HepG2 (cell line): ENCODE results near the gene GPRASP2. TPM values are rescaled to one million over a fixed set of nuclear protein-coding genes. Genes with fewer than 3 reads are reported as not detected.

ENCODE experiments used
- EZH2 ChIP-seq: conservative IDR thresholded peaks from 2 replicates; pipeline ENCODE4 v1.6.1; 2012; ENCODE audit warnings: mild to moderate bottlenecking, low read depth, low read length, moderate library complexity
- FOXC1 ChIP-seq: sonication (generic); formaldehyde crosslinking; IDR thresholded peaks from 2 replicates; pipeline ENCODE4 v1.8.0; 2022; ENCODE audit warnings: mild to moderate bottlenecking, missing genetic modification reagents, borderline replicate concordance
- GTF2F1 ChIP-seq: fragments of 150-350 bp; IDR thresholded peaks from 2 replicates; pipeline ENCODE4 v1.6.1; 2014; ENCODE audit warnings: low read length
- MXD4 ChIP-seq: IDR thresholded peaks from 2 replicates; pipeline ENCODE4 v1.6.1; 2016; ENCODE audit warnings: mild to moderate bottlenecking, missing biosample characterization, missing genetic modification reagents
- MYPOP ChIP-seq: sonication (generic); formaldehyde crosslinking; IDR thresholded peaks from 2 replicates; pipeline ENCODE4 v1.8.1; 2023; ENCODE audit warnings: mild to moderate bottlenecking, moderate library complexity, missing genetic modification reagents
- MZF1 ChIP-seq: sonication (generic); formaldehyde crosslinking; IDR thresholded peaks from 2 replicates; pipeline ENCODE4 v1.8.1; 2023; ENCODE audit warnings: mild to moderate bottlenecking, missing genetic modification reagents, borderline replicate concordance
- PAXIP1 ChIP-seq: sonication (generic); formaldehyde crosslinking; conservative IDR thresholded peaks from 2 replicates; pipeline ENCODE4 v1.4.0; 2020; ENCODE audit warnings: mild to moderate bottlenecking, missing genetic modification reagents, moderate library complexity
- SRSF1 ChIP-seq: fragments of 200-400 bp; formaldehyde crosslinking; optimal IDR thresholded peaks from 2 replicates; pipeline ENCODE3; 2017; ENCODE audit warnings: mild to moderate bottlenecking, low read depth, low read length, moderate library complexity
- TEAD2 ChIP-seq: sonication (generic); formaldehyde crosslinking; IDR thresholded peaks from 2 replicates; pipeline ENCODE4 v1.9.0; 2021; ENCODE audit warnings: missing genetic modification reagents
- THYN1 ChIP-seq: sonication (generic); formaldehyde crosslinking; IDR thresholded peaks from 2 replicates; pipeline ENCODE4 v1.8.1; 2023; ENCODE audit warnings: low read depth, mild to moderate bottlenecking, moderate library complexity, missing genetic modification reagents, borderline replicate concordance
- ZFX ChIP-seq: sonication (generic); formaldehyde crosslinking; IDR thresholded peaks from 2 replicates; pipeline ENCODE4 v1.4.0; 2020; ENCODE audit warnings: mild to moderate bottlenecking, low read depth, missing genetic modification reagents, moderate library complexity
- ZNF597 ChIP-seq: sonication (generic); formaldehyde crosslinking; IDR thresholded peaks from 2 replicates; pipeline ENCODE4 v1.5.0; 2020; ENCODE audit warnings: missing genetic modification reagents
- polyA plus RNA-seq, 8 experiments: library from polyadenylated mRNA; depleted of rRNA in 3 of 8; stranded (reverse) in 7 of 8; unstranded in 1 of 8; fragments of >200 nt; fragmentation: Illumina TruSeq in 4 of 8; extraction: Trizol in 4 of 8; gene quantifications; 2 replicates each; pipeline versions ENCODE4 v1.2.1 to v1.2.3, GENCODE V29; 2011 to 2016; ENCODE audit warnings: low read depth in 4 of 8, missing spikeins in 1 of 8, mixed read lengths in 1 of 8; ENCODE audit not compliant: insufficient read depth in 1 of 8
- total RNA-seq, 5 experiments: library from RNA; depleted of rRNA; stranded (reverse); fragments of >200 nt; fragmentation: Illumina TruSeq; extraction: Trizol; gene quantifications; 2 replicates each; pipeline ENCODE4 v1.2.3, GENCODE V29; 2016; ENCODE audit warnings: low read depth in 1 of 5

The GPRASP2 gene
- total and polyA plus RNA-seq, 2 of the 13 experiments (the other 11 are each of a cell fraction or from before 2014, with no cell fraction given) = 0.55 to 1.3 TPM

- TF ChIP-seq GTF2F1 = no peak
- TF ChIP-seq ZNF597 (CRISPR knock-in tag) = no peak
- TF ChIP-seq EZH2 = no peak
- TF ChIP-seq ZFX = no peak
- no peak for TF ChIP-seq MZF1 (CRISPR knock-in tag)
- TF ChIP-seq SRSF1 = no peak
- no peak for TF ChIP-seq PAXIP1 (CRISPR knock-in tag)
- TF ChIP-seq MYPOP (CRISPR knock-in tag) = no peak
- TF ChIP-seq TEAD2 = no peak
- TF ChIP-seq FOXC1 (CRISPR knock-in tag) = no peak
- no peak for TF ChIP-seq THYN1 (CRISPR knock-in tag)
- TF ChIP-seq MXD4 = no peak
- TF ChIP-seq, all 625 proteins: peak for 0
These were observed 855 bp downstream of the GPRASP2 start (continued) for GRCh38 chrX:102712981-102713625.
